RCC 7860 (cell line): Measurements from ENCODE around the gene SLC9A8.
"Not testable (repeated sequence)": the region's sequence is repeated elsewhere in the genome, so short reads cannot be mapped to it uniquely, and the experiment has no call there.

Source experiments
- DNase-seq: peaks from one replicate; pipeline ENCODE4 v3.0.0-alpha.2; 2015; ENCODE audit warnings: low spot score
- FAIRE-seq: peaks from 2 replicates; lab custom pipeline; 2012; peaks lifted over from hg19 to GRCh38; lab: Jason Lieb, UNC

The SLC9A8 gene

DNA sequence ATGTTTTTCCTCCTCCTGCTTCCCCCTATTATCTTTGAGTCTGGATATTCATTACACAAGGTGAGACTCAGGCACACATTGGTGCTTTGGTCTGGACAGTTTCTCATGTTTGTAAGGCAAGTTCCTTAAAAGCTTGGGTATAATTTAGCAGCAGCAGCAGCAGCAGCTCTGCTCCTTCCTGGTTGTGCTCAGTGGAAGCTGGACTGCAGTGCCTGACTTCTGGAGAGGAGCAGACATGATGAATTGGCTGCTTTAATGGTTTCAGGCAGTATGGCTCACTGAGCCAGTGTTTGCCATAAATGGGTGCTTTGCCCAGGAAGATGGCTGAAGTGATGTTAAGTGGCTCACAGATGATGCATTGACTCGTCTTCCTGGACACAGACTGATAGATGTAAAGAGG, 32.4 kb downstream of the SLC9A8 start:
- no peak for FAIRE-seq
- no peak for DNase-seq

DNA sequence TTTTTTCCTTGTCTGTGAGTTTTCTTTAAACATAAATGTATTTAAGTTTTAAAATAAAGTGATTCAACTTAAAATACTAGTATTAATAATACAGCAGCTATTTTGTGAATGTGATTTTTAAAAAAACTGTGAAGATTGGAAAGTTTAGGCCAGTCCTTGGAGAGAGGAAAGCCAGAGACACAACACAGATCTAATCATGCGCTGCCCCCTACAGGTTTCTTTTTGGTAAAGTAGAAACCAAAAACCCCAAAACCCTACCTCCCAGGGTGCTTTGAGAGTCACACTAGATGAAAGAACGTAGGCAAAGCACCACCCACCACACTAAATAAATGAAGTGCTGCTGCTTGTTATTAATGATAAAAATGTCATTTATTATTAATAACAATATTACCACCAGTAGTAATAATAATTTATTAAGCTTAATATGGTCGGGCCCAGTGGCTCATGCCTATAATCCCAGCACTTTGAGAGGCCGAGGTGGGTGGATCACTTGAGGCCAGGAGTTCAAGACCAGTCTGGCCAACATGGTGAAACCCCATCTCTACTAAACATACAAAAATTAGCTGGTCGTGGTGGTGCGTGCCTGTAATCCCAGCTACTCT, 33.7 kb downstream of the SLC9A8 start:
- DNase-seq (peak; percentile 55), FAIRE-seq (peak; percentile 43)

DNA sequence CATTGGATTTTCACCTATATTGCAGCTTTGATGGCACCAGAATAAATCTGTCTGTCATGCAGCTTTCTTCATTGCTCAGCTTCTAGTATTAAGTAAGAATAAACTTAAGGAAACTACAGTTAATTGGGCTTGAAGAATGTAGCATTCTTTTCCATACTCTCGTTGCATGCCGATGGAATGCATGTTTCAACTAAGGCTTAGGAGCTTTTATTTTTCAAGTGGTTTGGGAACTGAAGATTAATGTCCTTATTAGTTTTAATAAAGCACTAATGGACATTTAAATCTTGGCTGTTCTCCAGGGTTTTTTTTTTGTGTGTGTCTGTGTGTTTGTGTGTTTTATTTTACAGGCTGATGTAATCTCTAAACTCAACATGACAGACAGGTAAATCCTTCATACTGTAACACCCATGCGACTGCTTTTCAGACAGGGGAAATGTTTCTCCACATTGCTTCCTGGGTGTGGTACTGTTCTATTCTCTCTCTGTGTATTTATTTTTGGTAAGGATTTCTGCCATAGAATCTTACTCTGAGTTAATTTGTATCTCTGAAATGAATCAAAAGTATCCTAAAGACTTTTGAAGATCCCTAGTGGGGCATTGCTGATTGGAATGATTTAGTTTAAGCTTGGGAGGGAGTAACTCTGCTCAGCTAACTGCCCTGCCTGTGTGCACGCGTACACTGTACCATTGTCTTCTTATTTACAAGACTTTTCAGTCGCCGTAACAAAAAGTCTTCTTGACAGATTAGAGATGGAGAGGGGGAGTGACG, 38.0 kb downstream of the SLC9A8 start:
- DNase-seq (no peak), FAIRE-seq (no peak)

DNA sequence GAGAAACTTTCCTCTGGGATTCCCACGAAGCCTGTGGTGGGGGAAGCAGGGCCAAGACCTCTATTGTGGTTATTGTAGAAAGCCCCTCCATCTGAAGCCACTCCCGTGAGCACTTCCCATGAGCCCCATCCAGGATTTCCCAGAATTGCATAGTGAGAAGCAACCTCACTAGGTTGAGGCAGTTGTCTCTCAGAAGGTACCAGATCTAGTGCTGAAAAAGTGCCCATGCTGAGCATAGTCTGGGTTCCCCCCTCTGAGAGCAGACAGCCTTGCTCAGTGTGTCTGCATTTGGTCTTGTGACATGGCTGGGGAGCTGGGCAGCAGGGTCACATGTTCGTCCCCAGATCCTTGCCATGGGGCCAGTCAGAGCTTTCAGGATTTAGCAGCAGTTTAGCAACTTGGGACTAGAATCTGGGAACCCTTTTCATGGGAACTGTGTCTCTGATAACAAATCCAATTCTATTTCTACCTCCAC, 38.6 kb downstream of the SLC9A8 start:
- FAIRE-seq: no peak
- no peak for DNase-seq

DNA sequence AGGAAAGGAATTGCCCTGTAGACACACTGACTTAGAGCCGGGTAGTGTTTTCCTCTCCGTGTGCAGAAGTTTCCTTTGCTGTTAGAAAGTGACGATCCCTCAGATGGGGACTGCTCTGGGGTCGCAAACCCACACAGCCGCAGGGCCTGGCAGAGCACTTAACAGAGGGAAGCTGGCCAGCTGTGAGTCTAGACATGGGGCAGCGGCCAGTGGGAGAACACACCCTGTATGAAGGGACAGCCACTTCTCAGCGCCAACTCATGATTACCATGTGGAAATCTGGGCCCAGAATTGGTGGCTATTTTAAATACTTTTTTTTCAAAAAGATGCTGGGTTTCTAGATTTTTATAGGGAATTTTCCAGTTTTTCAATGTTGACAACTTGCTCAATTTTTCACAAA, 39.4 kb downstream of the SLC9A8 start:
- no peak for DNase-seq
- no peak for FAIRE-seq

DNA sequence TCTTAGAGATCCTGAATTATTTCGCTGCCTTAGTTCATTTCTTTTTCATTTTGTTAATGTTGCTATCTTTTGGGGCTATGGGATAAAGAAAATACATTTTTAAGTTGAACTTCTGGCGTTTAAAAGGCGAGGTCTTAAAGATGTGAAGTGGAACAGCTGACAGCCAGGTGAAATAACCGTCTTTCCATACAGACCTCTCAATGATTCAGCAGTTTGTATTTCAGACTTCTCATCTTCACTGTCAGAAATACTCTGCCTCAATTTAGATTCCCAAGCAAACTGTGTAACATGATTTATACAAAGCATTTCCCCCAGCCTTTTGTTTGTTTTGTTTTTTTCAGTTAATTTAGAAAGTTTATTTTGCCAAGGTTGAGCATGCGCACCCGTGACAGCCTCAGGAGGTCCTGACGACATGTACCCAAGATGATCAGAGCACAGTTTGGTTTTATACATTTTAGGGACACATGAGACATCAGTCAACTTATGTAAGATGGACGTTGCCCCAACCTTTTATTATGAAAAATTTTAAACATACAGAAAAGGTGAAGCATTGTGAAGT, 40.0 kb downstream of the SLC9A8 start:
- no peak for DNase-seq
- no peak for FAIRE-seq

DNA sequence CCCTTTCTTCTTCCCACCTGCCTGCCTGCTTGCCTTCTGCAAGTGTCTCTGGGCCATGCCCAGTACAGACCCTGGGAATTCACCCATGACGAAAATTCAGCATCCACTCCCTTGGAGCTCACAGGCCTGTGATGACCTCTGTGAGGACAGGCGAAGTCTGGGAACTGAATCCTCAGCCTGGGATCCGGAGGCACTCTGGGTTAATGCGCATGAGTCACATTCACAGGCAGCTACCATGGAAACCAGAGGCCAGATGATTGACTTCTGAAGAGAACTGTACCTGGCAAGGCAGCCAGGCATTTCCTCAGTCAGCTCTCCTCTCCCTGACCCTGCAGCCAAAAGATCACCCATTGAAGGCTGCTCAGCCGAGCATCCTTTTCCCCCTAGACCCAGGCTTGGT, 41.0 kb downstream of the SLC9A8 start:
- DNase-seq: peak; percentile 84
- peak; percentile 90 for FAIRE-seq

DNA sequence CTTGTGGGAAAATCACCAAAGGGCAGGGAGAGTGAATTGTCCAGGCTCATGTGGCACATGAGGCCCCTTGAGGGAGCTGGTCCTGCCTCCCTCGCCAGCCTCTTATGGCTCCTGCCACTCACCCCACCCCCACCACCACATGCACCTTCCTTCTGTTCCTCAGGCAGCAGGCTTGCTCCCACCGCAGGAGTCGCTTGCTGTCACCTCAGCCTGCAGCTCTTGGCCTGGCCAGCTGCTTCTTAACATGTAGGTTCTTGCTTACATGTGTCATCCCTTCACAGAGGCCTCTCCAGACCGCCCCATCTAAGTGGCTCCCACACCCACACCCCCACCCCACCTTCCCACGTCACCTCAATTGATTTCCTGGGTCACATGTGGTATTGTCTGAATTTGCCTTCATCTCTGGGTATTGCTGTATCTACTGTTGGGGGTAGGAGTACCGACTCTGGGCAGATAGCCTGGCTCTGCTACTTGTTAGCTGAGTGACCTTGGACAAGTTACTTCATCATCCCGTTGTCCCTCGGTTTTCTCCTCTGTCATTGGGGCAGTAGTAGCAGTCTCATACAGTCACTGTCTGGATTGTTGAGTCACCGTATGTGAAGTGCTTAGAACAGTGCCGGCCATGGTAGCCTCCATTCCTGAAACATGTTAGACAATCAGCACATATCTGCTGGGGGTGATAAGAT, 41.7 kb downstream of the SLC9A8 start:
- no peak for DNase-seq
- no peak for FAIRE-seq

DNA sequence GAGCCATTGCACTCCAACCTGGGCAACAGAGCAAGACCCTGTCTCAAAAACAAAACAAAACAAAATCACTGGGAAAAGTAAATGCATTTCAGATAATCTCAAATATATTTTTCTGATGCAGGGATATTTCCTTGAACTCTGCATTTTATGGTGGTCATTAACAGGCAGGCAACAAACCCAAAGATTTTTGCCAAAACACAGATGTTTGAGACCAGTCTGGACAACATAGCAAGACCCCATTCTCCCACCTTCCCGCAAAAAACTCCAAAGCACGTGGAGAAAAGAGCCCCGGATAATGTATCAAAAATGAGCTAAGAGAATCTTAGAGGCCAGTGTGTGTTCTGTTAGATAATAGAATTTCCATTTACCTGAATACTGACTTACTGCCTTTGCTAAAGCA, 44.3 kb downstream of the SLC9A8 start:
- no peak for DNase-seq
- no peak for FAIRE-seq

DNA sequence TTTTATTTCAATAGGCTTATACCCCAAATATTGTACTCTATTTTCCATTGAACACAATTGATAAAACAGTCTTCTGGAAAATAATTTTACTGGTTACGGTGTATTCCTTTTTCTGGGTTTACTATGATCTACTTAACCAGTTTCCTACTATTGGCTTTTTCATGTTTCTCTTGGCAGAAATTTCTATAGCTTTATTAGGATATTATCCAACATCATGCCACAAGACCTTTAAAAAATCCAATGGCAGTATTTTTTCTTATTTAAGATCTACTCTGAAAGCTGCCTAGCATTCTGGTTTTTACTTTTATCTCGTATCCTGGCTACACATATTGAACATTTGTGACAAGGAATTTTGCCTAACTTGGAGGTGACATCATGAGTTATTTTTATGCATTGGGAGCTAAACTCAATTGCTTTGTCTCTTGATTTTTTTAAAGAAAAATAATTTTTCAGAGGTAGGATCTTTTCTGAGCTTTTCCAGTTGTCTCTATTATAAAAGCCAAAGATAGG, 45.5 kb downstream of the SLC9A8 start:
- DNase-seq (no peak), FAIRE-seq (no peak)

DNA sequence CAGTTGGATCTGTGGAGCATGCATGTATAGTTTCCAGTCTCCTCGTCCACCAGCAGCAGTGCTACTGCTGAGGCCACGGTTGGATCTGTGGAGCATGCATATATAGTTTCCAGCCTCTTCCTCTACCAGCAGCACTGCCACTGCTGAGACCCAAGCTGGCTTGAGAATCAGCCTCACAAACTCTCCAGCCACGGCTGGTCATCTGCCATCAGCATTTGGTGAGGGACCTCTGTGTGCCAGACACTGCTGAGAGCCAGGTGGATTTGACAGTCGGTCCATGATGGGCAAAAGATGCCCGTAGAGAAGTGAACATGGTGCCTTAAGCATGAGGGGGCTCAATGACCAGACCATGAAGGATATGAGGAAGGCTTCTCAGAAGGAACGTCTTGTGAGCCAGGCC, 46.4 kb downstream of the SLC9A8 start:
- no peak for FAIRE-seq
- DNase-seq: no peak

DNA sequence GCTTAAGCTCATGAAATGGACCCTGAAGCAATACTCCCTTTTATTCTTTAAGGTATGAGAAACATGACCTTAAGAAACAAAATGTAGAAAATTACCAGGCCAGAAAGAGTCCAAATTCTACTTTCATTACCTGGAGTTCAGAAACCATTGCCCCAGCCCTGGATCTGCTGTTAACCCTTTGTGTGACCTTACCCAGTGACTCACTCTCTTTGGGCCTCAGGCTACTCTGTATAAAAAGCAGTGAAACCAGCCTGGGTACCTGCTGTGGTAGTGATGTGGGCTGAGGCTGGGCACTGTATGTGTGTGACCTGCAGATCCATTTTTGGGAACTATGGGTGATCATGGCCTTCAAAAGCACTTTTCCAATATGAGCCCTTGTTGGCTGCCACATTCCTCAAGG, 47.2 kb downstream of the SLC9A8 start:
- DNase-seq (no peak), FAIRE-seq (no peak)

DNA sequence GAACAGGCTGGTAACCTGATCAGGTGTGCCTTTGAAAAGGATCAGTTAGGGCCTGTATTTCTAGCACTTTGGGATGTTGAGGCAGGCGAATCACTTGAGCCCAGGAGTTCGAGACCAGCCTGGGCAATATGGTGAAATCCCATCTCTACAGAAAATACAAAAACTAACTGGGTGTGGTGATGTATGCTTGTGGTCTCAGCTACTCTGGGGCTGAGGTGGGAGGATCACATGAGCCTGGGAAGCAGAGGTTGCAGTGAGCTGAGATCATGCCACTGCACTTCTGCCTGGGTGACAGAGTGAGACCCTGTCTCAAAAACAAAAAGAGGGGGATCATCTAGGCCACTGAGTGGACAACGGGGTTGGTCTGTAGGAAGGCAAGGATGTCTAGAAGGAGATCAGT, 48.6 kb downstream of the SLC9A8 start:
- FAIRE-seq, DNase-seq: not testable (repeated sequence)

DNA sequence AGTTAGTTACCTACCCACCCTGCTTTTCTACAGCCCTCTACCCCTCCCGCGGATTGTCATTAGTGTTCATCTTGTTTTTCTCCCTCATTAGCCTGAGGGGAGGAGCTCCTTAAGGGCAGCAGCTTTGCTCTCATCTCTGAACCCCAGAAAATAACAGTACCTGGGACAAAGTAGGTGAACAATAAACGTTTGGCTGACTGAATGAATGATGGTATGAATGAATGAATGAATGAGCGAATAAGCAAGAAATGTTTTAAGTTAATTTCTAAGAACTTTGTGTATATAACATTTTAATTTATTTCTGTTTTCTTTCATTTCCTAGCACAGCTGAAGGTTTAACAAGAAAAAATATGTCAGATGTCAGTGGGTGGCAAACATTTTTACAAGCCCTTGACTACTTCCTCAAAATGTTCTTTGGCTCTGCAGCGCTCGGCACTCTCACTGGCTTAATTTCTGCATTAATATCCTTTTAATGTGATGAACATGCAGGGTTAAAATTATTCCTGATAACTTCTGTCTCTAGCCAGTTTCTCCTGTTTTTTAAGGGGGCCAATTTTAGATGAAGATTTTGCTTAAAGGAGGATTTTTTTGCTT, 50.1 kb downstream of the SLC9A8 start:
- FAIRE-seq (no peak), DNase-seq (no peak)

DNA sequence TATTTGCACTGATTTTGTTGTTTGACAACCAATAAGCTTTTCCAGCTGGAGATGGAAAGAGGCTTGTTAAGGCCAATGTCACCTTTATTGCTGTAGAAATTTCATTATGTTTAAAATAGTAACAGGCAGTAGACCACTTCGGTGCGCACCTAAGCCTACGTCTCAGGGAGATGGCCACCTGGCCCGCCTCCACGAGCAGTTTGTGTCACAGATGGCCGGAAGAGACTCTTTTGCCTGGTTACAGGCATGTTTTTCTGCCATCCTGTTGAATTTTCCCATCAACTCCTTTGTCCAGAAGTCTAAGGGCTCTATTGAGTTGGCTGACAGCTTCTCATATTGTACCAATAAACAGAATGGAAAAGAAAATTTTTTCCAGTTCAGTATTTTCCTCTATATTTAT, 51.0 kb downstream of the SLC9A8 start:
- FAIRE-seq (no peak), DNase-seq (no peak)

DNA sequence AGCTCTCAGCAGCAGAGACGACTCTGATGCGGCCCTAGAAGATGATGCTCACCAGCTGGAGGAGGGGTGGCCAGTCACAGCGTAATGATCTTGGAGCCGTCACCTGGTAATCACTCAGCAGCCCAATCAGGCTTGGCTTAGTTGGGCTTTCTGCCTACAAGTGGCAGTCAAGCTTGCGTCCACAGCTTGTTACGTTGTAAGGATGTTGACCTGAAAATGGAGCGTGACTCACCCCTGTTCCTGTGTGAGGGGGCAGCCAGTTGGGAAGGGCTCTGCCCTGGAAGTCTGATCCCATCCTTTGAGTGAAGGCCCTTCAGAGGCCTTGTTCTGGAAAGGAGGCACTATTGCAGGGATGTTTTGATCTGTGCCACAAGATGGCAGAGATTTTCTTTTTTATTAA, 52.9 kb downstream of the SLC9A8 start:
- DNase-seq (no peak), FAIRE-seq (no peak)

DNA sequence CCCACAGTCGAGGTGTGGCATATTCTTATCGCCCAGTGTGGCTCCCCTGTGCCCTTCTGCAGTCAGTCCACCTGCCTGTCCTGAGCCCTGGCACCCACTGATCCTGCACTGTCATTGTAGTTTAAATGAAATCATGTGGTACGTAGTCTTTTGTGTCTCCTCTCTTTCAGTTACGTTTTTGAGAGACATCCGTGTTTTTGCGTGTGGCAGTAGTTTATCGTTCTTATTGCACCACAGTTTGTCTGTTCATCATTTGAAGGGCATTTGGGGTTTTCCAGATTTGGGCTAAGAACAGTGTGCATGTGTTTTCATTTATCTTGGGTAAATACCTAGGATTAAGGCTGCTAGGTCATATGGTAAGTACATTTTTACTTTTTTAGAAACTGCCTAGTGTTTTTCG, 53.4 kb downstream of the SLC9A8 start:
- no peak for FAIRE-seq
- no peak for DNase-seq

DNA sequence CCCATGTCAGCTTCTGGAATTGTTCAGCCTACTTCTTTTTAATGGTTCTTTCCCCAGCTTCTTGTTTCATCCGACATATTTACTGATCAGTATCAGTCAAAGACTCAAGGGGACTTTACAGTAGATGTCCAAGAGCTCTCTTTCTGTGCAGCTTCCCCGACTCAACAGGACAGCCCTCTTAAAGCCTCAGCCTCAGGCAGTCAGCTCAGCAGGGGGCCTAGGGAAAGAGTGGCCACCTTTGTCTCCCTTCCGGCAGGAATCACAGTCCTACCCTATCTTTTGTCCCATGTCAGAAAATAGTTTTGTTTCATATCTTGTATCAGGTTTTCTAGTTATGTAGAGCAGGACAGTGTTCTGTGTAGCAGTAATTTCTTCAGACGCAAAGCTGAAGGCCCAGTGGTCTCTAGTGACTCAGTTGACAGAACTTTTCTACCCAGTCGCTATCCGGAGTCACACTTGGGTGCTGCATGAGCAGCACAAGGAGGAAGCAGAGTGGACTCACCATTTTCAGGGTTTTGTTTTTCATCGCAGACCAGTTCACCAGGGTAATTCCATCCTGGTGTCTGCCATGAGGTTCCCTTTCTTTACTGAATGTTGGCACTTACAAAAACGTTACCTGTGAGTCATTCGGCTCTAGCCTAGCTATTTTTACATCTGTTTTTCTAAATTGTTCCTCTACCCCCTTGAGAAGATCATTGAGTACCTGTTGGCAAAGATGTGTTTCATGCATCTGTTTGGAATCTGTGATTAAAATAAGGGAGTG, 55.0 kb downstream of the SLC9A8 start:
- FAIRE-seq: no peak
- no peak for DNase-seq

DNA sequence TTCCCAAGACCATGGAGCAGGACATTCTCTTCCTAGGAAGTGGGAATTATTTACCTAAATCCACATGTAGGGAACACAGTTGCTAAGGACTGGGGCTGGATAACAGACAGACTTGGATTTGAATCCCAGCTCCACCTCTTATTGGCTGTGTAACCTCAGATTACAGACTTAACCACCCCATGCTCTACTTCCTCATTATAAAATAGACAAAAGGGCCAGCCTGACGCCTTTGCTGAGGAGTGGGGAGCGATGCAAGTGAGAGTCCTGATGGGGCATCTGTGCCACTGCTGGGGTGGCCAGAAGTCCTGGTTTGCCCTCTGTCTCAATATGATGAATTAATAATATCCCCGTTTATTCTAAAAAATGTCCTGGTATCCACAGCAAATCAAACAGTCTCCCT, 55.9 kb downstream of the SLC9A8 start:
- no peak for DNase-seq
- no peak for FAIRE-seq

DNA sequence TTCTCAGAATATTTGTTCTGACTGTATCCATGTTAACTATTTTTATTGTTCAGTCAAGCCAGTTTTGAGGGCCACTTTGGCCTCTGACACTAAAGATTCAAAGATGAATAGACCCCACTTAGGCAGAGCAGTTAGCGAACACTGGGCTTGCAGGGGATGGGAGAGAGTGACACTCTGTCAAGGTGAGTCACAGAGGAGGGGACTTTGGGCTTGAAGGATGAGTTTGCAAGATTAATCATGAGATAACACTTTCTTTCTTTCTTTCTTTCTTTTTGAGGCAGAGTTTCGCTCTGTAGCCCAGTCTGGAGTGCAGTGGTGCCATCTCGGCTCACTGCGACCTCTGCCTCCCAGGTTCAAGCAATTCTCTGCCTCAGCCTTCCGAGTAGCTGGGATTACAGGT, 56.3 kb downstream of the SLC9A8 start:
- no peak for DNase-seq
- FAIRE-seq: no peak
